Lung (tissue), 12 donors: ENCODE measurements around the gene PLP2. TPM values are rescaled to one million over a fixed set of nuclear protein-coding genes. Genes with fewer than 3 reads are reported as not detected.

ENCODE experiments used
- ATAC-seq: fragments of 200-7000 bp; cut with Tn5 transposase; one replicate; pipeline ENCODE4 v1.9.1; 2020; ENCODE audit warnings: moderate number of reproducible peaks; ENCODE audit not compliant: insufficient read depth, low FRiP score
- DNase-seq, 3 donors: peaks; one replicate each; pipeline ENCODE4 v3.0.0-alpha.2; 2013 to 2017
- H3K27ac ChIP-seq, 2 donors: one replicate each; pipeline ENCODE4 v1.5.1; 2013; ENCODE audit warnings: mild to moderate bottlenecking in 2 of 2, moderate library complexity in 2 of 2, control low read depth in 1 of 2, inconsistent platforms in 1 of 2, low read depth in 1 of 2, low read length in 1 of 2
- H3K27me3 ChIP-seq, 3 donors: one replicate each; pipeline ENCODE4 v1.5.1; 2013; ENCODE audit warnings: low read length in 2 of 3; ENCODE audit not compliant: control insufficient read depth in 3 of 3, insufficient read depth in 3 of 3
- H3K36me3 ChIP-seq, 4 donors: one replicate each; pipeline ENCODE4 v1.5.1; 2013; ENCODE audit warnings: low read length in 4 of 4, mild to moderate bottlenecking in 1 of 4, moderate library complexity in 1 of 4; ENCODE audit not compliant: control insufficient read depth in 4 of 4, insufficient read depth in 4 of 4
- H3K4me1 ChIP-seq, 5 donors: one replicate each; pipeline ENCODE4 v1.5.1; 2013; ENCODE audit warnings: low read length in 5 of 5, mild to moderate bottlenecking in 2 of 5, moderate library complexity in 1 of 5; ENCODE audit not compliant: control insufficient read depth in 5 of 5, insufficient read depth in 5 of 5
- H3K4me3 ChIP-seq: one replicate; pipeline ENCODE4 v1.5.1; 2013; ENCODE audit warnings: mild to moderate bottlenecking, control low read depth, moderate library complexity
- H3K9ac ChIP-seq, 2 donors: one replicate each; pipeline ENCODE4 v1.5.1; 2013; ENCODE audit warnings: low read length in 2 of 2, control low read depth in 1 of 2; ENCODE audit not compliant: insufficient read depth in 1 of 2
- H3K9me3 ChIP-seq, 4 donors: one replicate each; pipeline ENCODE4 v1.5.1; 2013; ENCODE audit warnings: low read length in 3 of 4, mild to moderate bottlenecking in 1 of 4, moderate library complexity in 1 of 4; ENCODE audit not compliant: control insufficient read depth in 4 of 4, insufficient read depth in 3 of 4
- CTCF ChIP-seq: IDR thresholded peaks from 2 replicates; pipeline ENCODE4 v1.5.1; 2012; ENCODE audit warnings: mild to moderate bottlenecking; ENCODE audit errors: control extremely low read depth, extremely low read depth
- WGBS, 2 donors: extraction: QIAGEN DNeasy Blood & Tissue Kit; methylation state at CpG; one replicate each; pipeline ENCODE4 v1.1.7; 2013; 5-methylcytosine and 5-hydroxymethylcytosine counted together
- polyA plus RNA-seq, 2 donors: library from polyadenylated mRNA; stranded (reverse); fragments of 200-250 nt; gene quantifications; one replicate each; pipeline ENCODE4 v1.2.1, GENCODE V29; 2013
- total RNA-seq, 2 donors: library from RNA; depleted of rRNA in 1 of 2; stranded (reverse); fragments of >200 nt in 1 of 2; gene quantifications; one replicate each; pipeline ENCODE4 v1.2.1, GENCODE V29; 2014 to 2021
- donor health status: control.
- donor health status: control.
- donor health status: Bipolar disorder and iron deficiency.
- donor health status: healthy.
- donor health status: DM: yes; HTN: yes; CAD: no.

Gene PLP2
- total and polyA plus RNA-seq, 4 donors: 8.9 to 222 (median 159) TPM

DNA sequence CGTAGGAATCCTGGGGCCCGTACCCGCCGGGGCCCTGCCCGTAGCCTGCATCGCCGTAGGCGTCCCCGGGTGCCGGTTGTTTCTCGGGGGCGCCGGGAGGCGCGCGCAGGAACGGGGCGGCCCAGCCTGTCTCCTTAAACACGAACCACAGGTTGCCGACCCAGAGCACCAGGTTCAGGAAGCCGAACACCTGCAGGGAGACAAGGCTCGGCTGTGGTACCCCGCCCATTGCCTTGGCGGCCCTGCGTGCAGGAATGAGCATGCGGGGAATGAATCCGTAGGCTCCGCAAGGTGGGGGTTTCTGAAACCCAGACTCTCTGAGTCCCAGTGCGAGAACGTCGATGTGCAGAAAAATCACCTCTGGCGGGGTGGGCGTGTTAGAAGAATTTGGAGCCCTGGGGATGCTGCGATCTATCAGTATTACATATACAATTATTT, 19.9 kb downstream of the PLP2 start:
- Histone ChIP-seq H3K27me3 (no peaks in the 10 kb centered on the region), H3K9ac (peak overlapping the region; percentile 25 to 65), H3K4me3 (peak overlapping the region; percentile 63), H3K36me3 (no peaks in the 10 kb centered on the region), H3K27ac (peak overlapping the region; percentile 82 to 93), H3K4me1 (peaks cover 0 to 5% (median 0%) of the 10 kb centered on the region in 5 donors), H3K9me3 (peaks cover 0 to 2% (median 0%) of the 10 kb centered on the region in 4 donors)
- DNase-seq (no peak), ATAC-seq (no peak)
- 1 to 47% methylated on average over 17 to 34 of the region's 34 CpGs for WGBS, 2 donors
- TF ChIP-seq CTCF: no peak

DNA sequence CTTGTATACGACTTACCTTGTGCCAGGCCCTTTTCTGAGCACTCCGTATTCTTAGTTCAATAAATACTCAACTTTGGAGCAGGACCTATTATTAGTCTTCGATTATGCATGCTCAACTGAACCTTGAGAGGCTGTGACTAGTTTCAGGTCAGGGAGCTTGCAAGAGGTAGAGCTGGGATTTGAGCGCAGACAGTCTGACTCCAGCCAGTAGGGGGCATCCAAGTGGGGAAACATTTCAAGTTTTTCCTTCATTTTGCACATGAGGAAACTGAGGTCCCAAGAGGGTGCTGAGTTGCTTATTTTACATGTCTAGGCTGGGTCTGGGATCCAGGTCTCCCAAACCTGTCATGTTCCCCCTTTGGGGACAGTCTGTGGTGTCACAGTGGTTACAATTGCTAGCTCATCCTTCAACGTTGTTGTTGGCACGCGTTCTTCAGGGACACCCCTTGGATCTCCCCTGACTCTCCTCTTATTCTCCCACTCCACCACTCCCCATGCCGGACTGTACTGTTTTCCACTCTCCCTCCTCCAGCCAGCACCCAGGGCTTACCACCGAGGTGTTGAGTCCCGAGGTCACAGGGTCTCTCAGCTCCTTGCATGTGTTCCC, 21.1 kb downstream of the PLP2 start:
- H3K9me3 ChIP-seq: peaks cover 0 to 2% (median 0%) of the 10 kb centered on the region in 4 donors
- 62 to 68% methylated on average over 7 to 10 of the region's 10 CpGs for WGBS, 2 donors
- H3K27me3 ChIP-seq: no peaks in the 10 kb centered on the region
- ATAC-seq (no peak), DNase-seq (no peak)
- TF ChIP-seq CTCF: peak; percentile 39
- H3K27ac ChIP-seq: no peak overlapping the region
- no peak overlapping the region for H3K4me3 ChIP-seq
- no peaks in the 10 kb centered on the region for H3K36me3 ChIP-seq
- no peaks in the 10 kb centered on the region for H3K4me1 ChIP-seq
- no peak overlapping the region for H3K9ac ChIP-seq

DNA sequence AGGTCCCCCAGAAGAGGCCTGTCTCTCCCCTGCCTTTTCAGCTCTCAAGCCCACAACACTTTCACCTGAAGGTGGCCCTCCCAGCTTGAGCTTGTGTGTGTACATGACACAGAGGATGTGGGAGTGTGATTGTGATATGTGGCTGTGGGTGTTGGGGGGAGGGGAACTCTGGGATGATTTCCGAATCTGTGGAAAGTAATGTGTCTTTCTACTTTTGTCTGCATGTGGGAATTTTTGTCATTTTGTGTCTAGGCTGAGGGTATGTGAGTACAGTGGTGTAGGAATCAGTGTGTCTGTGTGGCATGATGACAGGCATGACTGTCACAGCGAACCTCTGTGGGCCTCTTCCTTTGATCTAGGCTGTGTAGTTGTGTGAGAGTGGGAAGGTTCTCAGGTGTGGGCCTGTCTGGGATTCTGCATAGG, 21.9 kb downstream of the PLP2 start:
- Histone ChIP-seq H3K36me3 (no peaks in the 10 kb centered on the region), H3K9me3 (peaks cover 0 to 2% (median 0%) of the 10 kb centered on the region in 4 donors), H3K4me3 (no peak overlapping the region), H3K27me3 (no peaks in the 10 kb centered on the region), H3K9ac (no peak overlapping the region), H3K27ac (no peak overlapping the region), H3K4me1 (peaks cover 0 to under 1% (median 0%) of the 10 kb centered on the region in 5 donors)
- no peak for ATAC-seq
- no peak for DNase-seq
- WGBS, 2 donors: 62 to 83% methylated on average over 2 of the region's 2 CpGs
- no peak for TF ChIP-seq CTCF
